IMR-90 (cell line): Measurements from ENCODE around the gene RC3H1. TPM values are rescaled to one million over a fixed set of nuclear protein-coding genes. Genes with fewer than 3 reads are reported as not detected.
A peak's percentile ranks its signal among the peaks of the same experiment; 100 is the strongest.
"Not testable (repeated sequence)": the region's sequence is repeated elsewhere in the genome, so short reads cannot be mapped to it uniquely, and the experiment has no call there.

Source experiments
- ATAC-seq: fragments of 200-7000 bp; cut with Tn5 transposase; 2 replicates; pipeline ENCODE4 v1.9.1; 2020; ENCODE audit warnings: low read depth, mild to moderate bottlenecking, moderate library complexity
- BruUV-seq: library from RNA; stranded (reverse); fragments of 400-500 nt; replicated peaks from 2 replicates; lab custom pipeline; 2021; lab: Mats Ljungman, UMichigan
- CTCF ChIA-PET: fragments of 300-600 bp; formaldehyde crosslinking; extraction: SDS; loops from one replicate; lab custom pipeline; 2021; ENCODE audit warnings: antibody characterized with exemption; lab: Yijun Ruan, JAX
- POLR2A ChIA-PET: fragments of 300-600 bp; sonication (Branson Sonifier 250); formaldehyde crosslinking; loops from one replicate; lab custom pipeline; 2022; ENCODE audit warnings: antibody characterized with exemption; ENCODE audit not compliant: unreplicated experiment; lab: Charles Lee
- DNase-seq: peaks from one replicate; pipeline ENCODE4 v3.0.0; 2013
- H2AFZ ChIP-seq: replicated peaks from 2 replicates; pipeline ENCODE3; 2013; ENCODE audit warnings: low read length, mild to moderate bottlenecking; ENCODE audit not compliant: poor library complexity
- H2AK5ac ChIP-seq: 2 replicates; pipeline ENCODE4 v1.6.1; 2013; ENCODE audit warnings: low read depth, low read length, inconsistent platforms
- H2AK9ac ChIP-seq: replicated peaks from 2 replicates; pipeline ENCODE3; 2013; ENCODE audit warnings: mild to moderate bottlenecking, low read depth, low read length, moderate library complexity; ENCODE audit not compliant: poor library complexity
- H2BK120ac ChIP-seq: 2 replicates; pipeline ENCODE4 v1.6.1; 2013; ENCODE audit warnings: low read depth, low read length, inconsistent platforms
- H2BK15ac ChIP-seq: 3 replicates; pipeline ENCODE4 v1.6.1; 2013; ENCODE audit warnings: low read depth, low read length, inconsistent platforms
- H2BK20ac ChIP-seq: 2 replicates; pipeline ENCODE4 v1.6.1; 2013; ENCODE audit warnings: low read depth, mild to moderate bottlenecking, inconsistent platforms, low read length, moderate library complexity
- H2BK5ac ChIP-seq: 2 replicates; pipeline ENCODE4 v1.6.1; 2013; ENCODE audit warnings: mild to moderate bottlenecking, low read depth, low read length, inconsistent platforms; ENCODE audit not compliant: poor library complexity, severe bottlenecking
- H3K14ac ChIP-seq: replicated peaks from 2 replicates; pipeline ENCODE4 v1.6.1; 2013; ENCODE audit warnings: low read depth, low read length, inconsistent platforms
- H3K18ac ChIP-seq: 2 replicates; pipeline ENCODE4 v1.6.1; 2013; ENCODE audit warnings: low read depth, low read length, control low read depth
- H3K23ac ChIP-seq: 2 replicates; pipeline ENCODE4 v1.6.1; 2013; ENCODE audit warnings: low read depth, low read length, inconsistent platforms
- H3K27ac ChIP-seq: 2 replicates; pipeline ENCODE4 v1.5.1; 2013; ENCODE audit warnings: mild to moderate bottlenecking, control low read depth, low read length; ENCODE audit not compliant: insufficient read depth
- H3K27me3 ChIP-seq: 2 replicates; pipeline ENCODE4 v1.6.1; 2013; ENCODE audit warnings: low read length; ENCODE audit not compliant: control insufficient read depth, insufficient read depth
- H3K36me3 ChIP-seq: 2 replicates; pipeline ENCODE4 v1.6.1; 2013; ENCODE audit warnings: low read length, mixed read lengths; ENCODE audit not compliant: control insufficient read depth, insufficient read depth
- H3K4ac ChIP-seq: 2 replicates; pipeline ENCODE4 v1.6.1; 2013; ENCODE audit warnings: low read depth, low read length, inconsistent platforms
- H3K4me1 ChIP-seq: 2 replicates; pipeline ENCODE4 v1.6.1; 2013; ENCODE audit warnings: low read length, mixed read lengths; ENCODE audit not compliant: control insufficient read depth, insufficient read depth
- H3K4me2 ChIP-seq: 2 replicates; pipeline ENCODE4 v1.6.1; 2013; ENCODE audit warnings: low read depth, mild to moderate bottlenecking, control low read depth, low read length, moderate library complexity
- H3K4me3 ChIP-seq: 2 replicates; pipeline ENCODE4 v1.5.1; 2013; ENCODE audit warnings: low read depth, mild to moderate bottlenecking, control low read depth, low read length, moderate library complexity; ENCODE audit not compliant: insufficient read depth
- H3K56ac ChIP-seq: 2 replicates; pipeline ENCODE4 v1.6.1; 2013; ENCODE audit warnings: low read length, inconsistent platforms; ENCODE audit not compliant: insufficient read depth; ENCODE audit errors: extremely low read depth
- H3K79me1 ChIP-seq, 2 experiments: 2 replicates each; pipeline ENCODE4 v1.6.1; 2013; ENCODE audit warnings: low read length in 2 of 2, inconsistent platforms in 1 of 2, low read depth in 1 of 2
- H3K9ac ChIP-seq: 2 replicates; pipeline ENCODE4 v1.6.1; 2013; ENCODE audit warnings: low read depth, low read length, control low read depth
- H3K9me1 ChIP-seq: 2 replicates; pipeline ENCODE4 v1.6.1; 2013; ENCODE audit warnings: low read length, inconsistent platforms; ENCODE audit not compliant: insufficient read depth
- H3K9me3 ChIP-seq: 2 replicates; pipeline ENCODE4 v1.6.1; 2013; ENCODE audit warnings: low read length; ENCODE audit not compliant: control insufficient read depth, insufficient read depth
- H4K20me1 ChIP-seq: 2 replicates; pipeline ENCODE4 v1.6.1; 2013; ENCODE audit warnings: low read length, inconsistent platforms; ENCODE audit not compliant: insufficient read depth
- H4K5ac ChIP-seq: 2 replicates; pipeline ENCODE4 v1.6.1; 2013; ENCODE audit warnings: mild to moderate bottlenecking, low read depth, low read length, control low read depth
- H4K8ac ChIP-seq, 2 experiments: 2 replicates each; pipeline ENCODE4 v1.6.1; 2013; ENCODE audit warnings: low read depth in 2 of 2, low read length in 2 of 2, control low read depth in 1 of 2, inconsistent platforms in 1 of 2
- H4K91ac ChIP-seq: 2 replicates; pipeline ENCODE4 v1.6.1; 2013; ENCODE audit warnings: low read depth, low read length, inconsistent platforms; ENCODE audit not compliant: insufficient read depth
- WGBS, 2 experiments: methylation state at CpG; one replicate each; pipeline versions ENCODE4 v1.1.5 to v1.1.7; 2013; ENCODE audit warnings: missing lambda C conversion rate in 2 of 2; ENCODE audit not compliant: insufficient read length in 1 of 2; ENCODE audit errors: extremely low coverage in 2 of 2; 5-methylcytosine and 5-hydroxymethylcytosine counted together
- dilution Hi-C: fragments of 300-500 bp; cut with HindIII; formaldehyde crosslinking; loops from one replicate; pipeline ENCODE4 v1.14.3; 2018; ENCODE audit warnings: low sequenced_read_pairs; ENCODE audit not compliant: unreplicated experiment
- in situ Hi-C: fragments of 300-500 bp; cut with MboI; formaldehyde crosslinking; loops from 3 replicates; pipeline ENCODE4 v1.14.3; 2019; ENCODE audit warnings: low sequenced_read_pairs, inconsistent platforms, mixed read lengths
- intact Hi-C: fragments of 100-400 bp; cut with micrococcal nuclease; formaldehyde crosslinking; loops from 2 replicates; pipeline ENCODE4 v1.10.0; 2022
- polyA plus RNA-seq, 3 experiments: library from polyadenylated mRNA; depleted of rRNA; stranded (reverse); fragments of >200 nt; gene quantifications; 2 replicates each; pipeline ENCODE4 v1.2.3, GENCODE V29; 2012; ENCODE audit warnings: low replicate concordance in 1 of 3
- total RNA-seq: library from RNA; depleted of rRNA; stranded (reverse); fragments of >200 nt; gene quantifications from 2 replicates; pipeline ENCODE4 v1.2.3, GENCODE V29; 2012

RC3H1 gene
- total and polyA plus RNA-seq, 2 of the 4 experiments (the other 2 are of a cell fraction), result 5.1 to 39.3 TPM

- H3K18ac ChIP-seq, H3K4me3 ChIP-seq, H2BK5ac ChIP-seq, H3K4ac ChIP-seq, H3K14ac ChIP-seq, H3K36me3 ChIP-seq, H3K79me1 ChIP-seq, H2BK20ac ChIP-seq, ATAC-seq, H3K4me2 ChIP-seq, H2BK120ac ChIP-seq, H4K91ac ChIP-seq, H2AK9ac ChIP-seq, H3K9me3 ChIP-seq, H3K27me3 ChIP-seq, H3K27ac ChIP-seq, H3K9me1 ChIP-seq, in situ Hi-C loops, H4K20me1 ChIP-seq, H3K9ac ChIP-seq, H3K4me1 ChIP-seq, H2AFZ ChIP-seq, H4K8ac ChIP-seq, H2AK5ac ChIP-seq, dilution Hi-C loops, H3K23ac ChIP-seq, BruUV-seq, H3K56ac ChIP-seq, intact Hi-C loops, H4K5ac ChIP-seq, CTCF ChIA-PET, POLR2A ChIA-PET, H2BK15ac ChIP-seq: not testable (repeated sequence)
- peak; percentile 45 for DNase-seq
- WGBS, 2 experiments, result 50% methylated on average over 1 of the region's 5 CpGs; no CpG with 5 or more reads in 1 of the 2 experiments
These were observed 20.4 kb upstream of the RC3H1 start for GRCh38 chr1:174042509-174042908.
